RWPE1 (cell line): ENCODE data around the gene TNRC6C.
A peak's percentile ranks its signal among the peaks of the same experiment; 100 is the strongest.

ENCODE experiments used
- CTCF ChIA-PET: fragments of 350-600 bp; sonication (Branson Sonifier 250); formaldehyde crosslinking; extraction: SDS; loops from one replicate; lab custom pipeline; 2021; lab: Yijun Ruan, JAX
- POLR2A ChIA-PET: fragments of 400-600 bp; formaldehyde crosslinking; extraction: SDS; loops from one replicate; lab custom pipeline; 2020; ENCODE audit warnings: antibody characterized with exemption; ENCODE audit not compliant: low non-redundant PET; lab: Yijun Ruan, JAX
- DNase-seq: peaks from one replicate; pipeline ENCODE4 v3.0.0; 2012; ENCODE audit warnings: low spot score
- H3K27ac ChIP-seq: fragments of 450-650 bp; 2 replicates; pipeline ENCODE4 v1.5.1; 2017
- CTCF ChIP-seq: fragments of 450-650 bp; conservative IDR thresholded peaks from 2 replicates; pipeline ENCODE4 v1.5.1; 2017; ENCODE audit warnings: low read depth, mild to moderate bottlenecking

Gene TNRC6C

DNA sequence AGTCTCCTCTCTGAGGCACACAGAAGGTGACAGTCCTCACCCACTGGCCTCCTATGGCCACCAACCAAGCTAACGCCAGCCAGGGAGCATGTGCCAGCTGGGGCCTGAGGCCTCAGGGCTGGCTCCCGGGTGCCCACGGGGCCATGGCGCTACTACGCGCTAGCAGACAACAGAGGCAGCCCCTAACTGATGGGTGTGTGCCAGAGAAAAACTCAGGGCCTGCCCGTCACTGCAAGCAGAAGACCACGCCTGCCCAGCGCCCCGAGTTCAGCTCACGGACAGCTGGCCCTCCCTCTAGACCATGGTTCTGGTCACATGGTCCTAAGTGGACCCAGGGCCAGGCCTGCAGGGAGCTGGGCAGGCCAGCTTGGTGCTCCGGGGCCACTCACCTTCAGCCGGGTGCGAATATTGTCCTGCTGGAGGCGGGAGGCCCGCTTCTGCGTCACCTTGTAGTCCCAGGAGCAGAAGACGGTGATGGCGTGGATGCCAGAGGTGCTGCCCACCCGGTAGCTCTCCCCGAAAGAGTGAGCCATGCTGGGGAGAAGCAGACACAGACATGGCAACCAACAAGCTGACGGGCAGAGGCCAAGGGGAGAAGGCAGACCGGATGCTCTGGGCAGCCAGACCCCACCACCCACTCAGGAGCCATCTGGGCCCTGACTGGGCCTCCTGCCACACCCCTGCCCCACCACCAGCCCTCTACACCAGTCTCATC lies 163.9 kb downstream of the TNRC6C start:
- no peak overlapping the region for H3K27ac ChIP-seq
- DNase-seq: no peak
- ChIA-PET POLR2A (interaction anchor here (0.8 kb wide), 1 partner anchor 95 kb away, joined by 3 read pairs; no protein-coding TSS in a partner anchor), CTCF (no interaction called here)
- TF ChIP-seq CTCF: no peak

DNA sequence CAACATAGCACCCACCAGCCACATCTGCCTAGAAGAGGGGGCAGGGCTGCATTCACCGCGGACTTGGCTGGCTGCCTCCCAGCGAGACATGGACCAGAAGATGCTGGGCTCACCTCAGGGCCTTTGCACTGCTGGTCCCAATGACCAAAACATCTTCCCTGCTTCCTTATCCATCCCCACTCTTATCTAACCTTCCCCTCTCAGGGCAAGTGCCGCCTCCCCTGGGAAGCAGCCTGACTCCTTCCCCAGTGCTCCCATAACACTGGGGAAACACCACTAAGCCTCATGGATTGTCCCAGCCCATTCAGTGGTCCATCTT lies 164.4 kb downstream of the TNRC6C start:
- no peak for DNase-seq
- ChIA-PET POLR2A (no interaction called here), CTCF (no interaction called here)
- no peak overlapping the region for H3K27ac ChIP-seq
- TF ChIP-seq CTCF: no peak

DNA sequence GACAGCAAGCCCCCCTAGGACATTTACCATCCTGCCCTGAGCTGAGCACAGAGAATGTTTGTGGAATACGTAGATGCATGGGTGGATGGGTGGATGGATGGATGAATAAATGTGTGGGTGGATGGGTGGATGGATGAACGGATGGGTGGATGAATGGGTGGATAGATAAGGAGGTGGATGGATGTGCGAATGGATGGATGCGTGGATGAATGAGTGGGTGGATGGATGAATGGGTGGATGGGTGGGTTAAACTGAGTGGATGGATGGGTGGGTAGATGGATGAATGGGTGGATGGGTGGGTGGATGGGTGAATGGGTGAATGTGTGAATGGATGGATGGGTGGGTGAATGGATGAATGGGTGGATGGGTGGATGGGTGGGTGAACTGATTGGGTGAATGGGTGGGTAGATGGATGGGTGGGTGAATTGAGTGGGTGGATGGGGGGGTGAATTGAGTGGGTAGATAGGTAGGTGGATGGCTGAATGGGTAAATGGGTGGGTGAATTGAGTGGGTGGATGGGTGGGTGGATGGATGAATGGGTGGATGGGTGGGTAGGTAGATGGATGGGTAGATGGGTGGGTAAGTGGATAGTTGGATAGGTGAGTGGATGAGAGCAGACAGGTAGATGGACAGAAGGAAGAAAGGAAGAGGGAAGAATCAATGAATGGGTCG lies 164.9 kb downstream of the TNRC6C start:
- TF ChIP-seq CTCF: no peak
- ChIA-PET POLR2A (no interaction called here), CTCF (interaction anchor here (2.0 kb wide), 1 partner anchor 11 kb away, joined by 9 read pairs; no protein-coding TSS in a partner anchor)
- DNase-seq: no peak
- H3K27ac ChIP-seq: no peak overlapping the region

- no peak overlapping the region for H3K27ac ChIP-seq
- DNase-seq: no peak
- ChIA-PET POLR2A (no interaction called here), CTCF (interaction anchor here (0.5 to 2.0 kb wide), 2 partner anchors 12 to 60 kb away, joined by 3 to 9 read pairs; no protein-coding TSS in a partner anchor)
- no peak for TF ChIP-seq CTCF
These were observed 165.8 kb downstream of the TNRC6C start for GRCh38 chr17:78124081-78124835.

GRCh38 chr17:78124836-78125137 lies 166.3 kb downstream of the TNRC6C start:
- POLR2A ChIA-PET: no interaction called here
- no peak for DNase-seq
- TF ChIP-seq CTCF: no peak
- CTCF ChIA-PET: interaction anchor here (0.5 to 2.0 kb wide), 2 partner anchors 12 to 60 kb away, joined by 3 to 9 read pairs; no protein-coding TSS in a partner anchor
- peak overlapping the region; percentile 5; the same call in 1 of the 2 replicates for H3K27ac ChIP-seq
